SHP77 (cell line): ENCODE results near the gene BTN1A1.
A peak's percentile ranks its signal among the peaks of the same experiment; 100 is the strongest.
"Not testable (repeated sequence)": the region's sequence is repeated elsewhere in the genome, so short reads cannot be mapped to it uniquely, and the experiment has no call there.

ENCODE experiments used
- DNase-seq, 2 experiments: peaks; one replicate each; lab custom pipeline; 2025; lab: John Stamatoyannopoulos, UW

BTN1A1 gene, protein sequence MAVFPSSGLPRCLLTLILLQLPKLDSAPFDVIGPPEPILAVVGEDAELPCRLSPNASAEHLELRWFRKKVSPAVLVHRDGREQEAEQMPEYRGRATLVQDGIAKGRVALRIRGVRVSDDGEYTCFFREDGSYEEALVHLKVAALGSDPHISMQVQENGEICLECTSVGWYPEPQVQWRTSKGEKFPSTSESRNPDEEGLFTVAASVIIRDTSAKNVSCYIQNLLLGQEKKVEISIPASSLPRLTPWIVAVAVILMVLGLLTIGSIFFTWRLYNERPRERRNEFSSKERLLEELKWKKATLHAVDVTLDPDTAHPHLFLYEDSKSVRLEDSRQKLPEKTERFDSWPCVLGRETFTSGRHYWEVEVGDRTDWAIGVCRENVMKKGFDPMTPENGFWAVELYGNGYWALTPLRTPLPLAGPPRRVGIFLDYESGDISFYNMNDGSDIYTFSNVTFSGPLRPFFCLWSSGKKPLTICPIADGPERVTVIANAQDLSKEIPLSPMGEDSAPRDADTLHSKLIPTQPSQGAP

DNA sequence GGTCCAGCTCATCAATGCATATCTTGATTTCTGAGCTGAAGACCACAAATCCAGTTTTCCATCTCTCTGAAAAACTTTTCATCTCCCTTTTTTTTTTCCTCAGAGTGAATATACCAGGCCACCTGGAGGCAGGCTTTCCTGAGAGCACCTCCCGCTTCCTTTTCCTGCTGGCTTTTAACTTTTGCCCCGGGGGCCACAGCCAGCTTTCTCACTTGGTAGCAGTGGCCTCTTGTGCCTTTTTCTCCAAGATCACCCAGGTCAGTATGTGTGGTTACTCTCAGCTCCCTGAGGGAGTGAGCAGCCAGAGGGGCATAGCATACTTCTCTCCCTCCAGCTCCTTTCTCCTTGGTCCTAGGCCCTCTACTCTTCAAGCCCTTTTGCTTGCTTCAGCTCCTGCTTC is at the start of gene BTN1A1:
BTN1A1 (plus strand) TSS at position 202 of the 400 bp plus-strand sequence. CDS start 984 bp downstream, outside the sequence.
- no peak for DNase-seq

DNA sequence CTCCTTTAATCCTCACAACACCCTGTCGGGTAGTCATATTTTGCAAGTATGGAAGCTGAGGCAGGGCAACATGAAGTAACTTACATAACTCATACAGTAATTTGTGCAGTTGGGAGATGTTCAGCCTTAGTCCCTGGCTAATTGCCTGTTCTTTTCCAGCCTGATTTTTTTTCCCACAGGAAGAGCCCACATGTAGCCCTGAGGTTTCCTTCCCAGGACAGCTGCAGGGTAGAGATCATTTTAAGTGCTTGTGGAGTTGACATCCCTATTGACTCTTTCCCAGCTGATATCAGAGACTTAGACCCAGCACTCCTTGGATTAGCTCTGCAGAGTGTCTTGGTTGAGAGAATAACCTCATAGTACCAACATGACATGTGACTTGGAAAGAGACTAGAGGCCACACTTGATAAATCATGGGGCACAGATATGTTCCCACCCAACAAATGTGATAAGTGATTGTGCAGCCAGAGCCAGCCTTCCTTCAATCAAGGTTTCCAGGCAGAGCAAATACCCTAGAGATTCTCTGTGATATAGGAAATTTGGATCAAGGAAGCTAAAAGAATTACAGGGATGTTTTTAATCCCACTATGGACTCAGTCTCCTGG is 47.4 kb upstream of the BTN1A1 start:
- DNase-seq: no peak

- no peak for DNase-seq
These were observed 45.5 kb upstream of the BTN1A1 start for GRCh38 chr6:26454631-26455030.

DNA sequence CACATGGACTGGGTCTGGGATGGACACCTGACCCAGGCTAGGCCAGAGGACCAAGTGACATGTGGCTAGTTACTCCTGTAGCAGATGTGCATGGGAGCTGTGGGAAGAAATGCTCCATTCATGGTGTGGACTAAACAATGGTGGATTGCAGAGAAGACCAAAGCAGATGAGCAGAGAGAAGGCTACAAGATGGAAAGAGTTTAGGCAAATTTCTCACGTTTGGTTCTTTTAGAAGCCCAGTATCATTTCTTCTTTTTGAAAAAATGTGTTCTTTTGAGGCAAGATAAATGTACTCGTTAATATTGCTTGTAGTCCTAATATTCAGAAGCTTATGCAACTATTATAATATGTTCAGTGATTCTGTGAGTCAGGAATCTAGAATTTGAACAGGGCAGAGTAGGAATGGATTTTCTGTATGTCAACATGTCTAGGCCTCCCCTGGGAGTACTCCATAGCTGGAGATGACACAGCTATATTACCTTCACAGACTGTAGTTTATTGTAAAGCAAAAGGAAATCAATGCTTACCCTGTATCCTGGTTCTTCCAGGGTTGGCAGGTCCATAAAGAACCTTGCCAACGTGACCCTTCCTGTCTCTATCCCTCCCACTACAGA is 44.6 kb upstream of the BTN1A1 start:
- DNase-seq: no peak

- DNase-seq: no peak
These were observed 42.8 kb upstream of the BTN1A1 start for GRCh38 chr6:26457264-26457805.

GRCh38 chr6:26457806-26458688 is 42.1 kb upstream of the BTN1A1 start, which contains the start of gene BTN2A1:
BTN2A1 (plus strand) TSS chr6:26457955; CDS start chr6:26458637, 682 bp downstream.
- DNase-seq: peak; percentile 91 to 92

DNA sequence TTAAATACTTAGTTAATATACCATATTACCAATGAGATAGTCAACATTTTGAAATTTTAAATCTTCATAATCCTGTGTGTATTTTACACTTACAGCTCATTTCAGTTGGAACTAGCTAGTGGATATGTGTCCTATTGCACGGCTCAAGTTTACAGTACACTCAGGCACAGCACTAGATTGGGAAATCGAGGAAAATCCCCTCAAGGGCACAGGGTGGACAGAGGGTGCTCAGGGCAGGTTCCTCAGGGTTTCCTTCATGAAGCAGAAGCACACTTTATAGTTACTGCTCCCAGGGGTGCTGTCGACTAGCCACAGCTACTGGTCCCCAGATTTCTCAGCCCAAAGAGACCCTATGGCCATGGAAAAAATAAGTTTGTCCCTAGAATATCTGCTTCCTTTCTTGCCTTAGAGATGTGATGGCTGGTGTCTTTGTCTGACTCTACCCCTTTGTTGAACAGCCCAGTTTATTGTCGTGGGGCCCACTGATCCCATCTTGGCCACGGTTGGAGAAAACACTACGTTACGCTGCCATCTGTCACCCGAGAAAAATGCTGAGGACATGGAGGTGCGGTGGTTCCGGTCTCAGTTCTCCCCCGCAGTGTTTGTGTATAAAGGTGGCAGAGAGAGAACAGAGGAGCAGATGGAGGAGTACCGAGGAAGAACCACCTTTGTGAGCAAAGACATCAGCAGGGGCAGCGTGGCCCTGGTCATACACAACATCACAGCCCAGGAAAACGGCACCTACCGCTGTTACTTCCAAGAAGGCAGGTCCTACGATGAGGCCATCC is 40.9 kb upstream of the BTN1A1 start:
- DNase-seq: no peak

GRCh38 chr6:26461353-26461752 is 38.8 kb upstream of the BTN1A1 start:
- DNase-seq: not testable (repeated sequence)

DNA sequence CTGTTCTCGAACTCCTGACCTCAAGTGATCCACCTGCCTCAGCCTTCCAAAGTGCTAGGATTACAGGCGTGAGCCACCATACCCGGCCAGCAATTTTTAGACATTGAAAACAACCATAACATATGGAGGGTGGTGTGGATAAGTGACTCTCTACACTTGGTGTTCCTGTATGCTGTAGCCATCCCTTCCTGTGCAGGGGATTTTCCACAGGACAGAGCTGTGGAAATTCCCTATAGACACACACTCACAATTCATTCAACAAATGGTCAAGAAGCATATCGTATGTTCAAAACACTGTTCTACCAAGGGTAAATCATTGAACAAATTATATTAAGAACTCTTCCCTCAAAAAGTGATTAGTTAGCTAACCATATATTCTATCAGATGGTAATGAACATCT is 36.1 kb upstream of the BTN1A1 start:
- DNase-seq: no peak

- no peak for DNase-seq
These were observed 35.5 kb upstream of the BTN1A1 start for GRCh38 chr6:26464416-26465131.

GRCh38 chr6:26465776-26466175 is 34.3 kb upstream of the BTN1A1 start:
- no peak for DNase-seq

GRCh38 chr6:26468829-26469228 is 31.3 kb upstream of the BTN1A1 start:
- no peak for DNase-seq

DNA sequence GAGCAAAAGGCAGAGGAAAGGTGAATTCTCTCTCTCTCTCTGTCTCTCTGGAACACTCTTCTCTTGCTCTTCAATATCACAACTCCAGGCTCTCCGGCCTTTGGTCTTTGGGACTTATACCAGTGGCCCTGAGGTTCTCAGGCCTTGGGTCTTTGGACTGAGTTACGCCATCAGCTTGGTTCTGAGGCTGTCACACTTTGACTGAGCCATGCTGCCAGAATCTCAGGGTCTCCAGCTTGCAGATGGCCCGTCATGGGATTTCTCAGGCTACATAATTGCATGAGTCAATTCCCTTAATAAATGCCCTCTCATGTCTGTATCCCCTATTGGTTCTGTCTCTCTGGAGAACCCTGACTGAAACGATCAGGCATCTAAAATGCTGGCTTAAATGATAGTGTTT is 29.5 kb upstream of the BTN1A1 start:
- no peak for DNase-seq

DNA sequence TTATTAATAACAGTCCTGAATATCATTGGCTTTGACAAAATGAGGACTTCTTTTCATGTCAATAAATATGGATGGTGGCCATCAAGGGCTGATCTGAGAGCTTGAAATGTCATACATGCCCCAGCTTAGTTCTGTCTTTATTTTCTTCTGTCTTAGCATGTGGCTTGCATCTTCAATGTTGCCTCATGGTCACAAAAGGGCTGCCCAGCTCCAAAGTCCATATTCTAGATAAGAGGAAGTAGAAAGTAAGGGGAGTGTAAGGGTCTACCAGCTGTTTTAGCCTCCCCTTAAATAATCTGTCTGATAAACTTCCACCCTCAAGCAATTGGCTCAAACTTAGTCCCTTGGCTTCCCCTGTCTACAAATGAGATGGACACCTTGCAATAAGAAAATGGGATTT is 28.1 kb upstream of the BTN1A1 start:
- no peak for DNase-seq

DNA sequence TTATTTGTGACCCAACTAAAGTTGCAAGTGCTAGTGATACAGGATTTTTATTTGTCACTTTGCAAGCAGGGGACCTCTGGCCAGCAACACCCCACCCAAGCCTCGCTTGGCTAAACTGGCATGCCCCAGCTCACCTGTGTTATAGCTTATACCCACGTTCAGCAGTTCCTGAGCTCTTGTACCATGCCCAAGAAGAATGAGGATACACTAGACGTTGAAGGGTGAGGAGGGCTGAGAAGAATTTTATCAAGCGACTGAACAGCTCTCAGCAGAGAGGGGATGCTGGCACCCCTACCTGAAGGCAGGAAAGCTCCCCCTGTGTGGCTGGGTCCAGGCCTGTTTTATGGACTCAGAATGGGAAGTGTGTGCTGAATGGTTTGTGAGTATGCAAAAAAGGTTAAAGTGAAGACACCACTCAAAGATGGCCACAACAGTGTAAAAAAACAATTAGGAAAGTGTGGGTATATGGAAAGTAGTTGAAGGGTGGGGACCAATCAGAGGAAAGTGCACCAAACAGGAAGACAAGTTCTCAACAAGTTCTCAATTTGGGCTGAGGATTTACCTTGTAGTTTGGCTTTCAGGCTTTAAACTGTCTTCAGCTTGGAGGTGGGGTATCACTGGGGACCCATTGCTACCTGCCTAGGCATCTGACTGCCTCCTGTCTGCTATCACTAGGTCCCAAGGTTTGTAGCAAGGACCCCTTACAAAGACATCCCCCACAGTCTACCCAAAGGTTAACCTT is 27.4 kb upstream of the BTN1A1 start:
- no peak for DNase-seq

DNA sequence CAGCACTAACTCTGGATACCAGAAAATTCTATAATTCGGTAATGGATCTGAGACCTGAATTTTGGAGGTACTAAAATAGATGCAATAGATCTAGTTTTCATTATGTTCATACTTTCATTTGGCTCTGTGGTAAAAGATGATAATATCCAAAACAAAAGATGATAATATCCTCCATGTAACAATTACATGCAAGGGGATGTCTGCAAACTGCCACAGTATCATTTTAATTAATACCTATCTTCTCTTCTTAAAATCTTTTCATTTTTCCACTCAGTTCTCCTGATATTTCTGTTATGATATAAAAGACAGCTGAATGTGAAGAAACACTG is 26.7 kb upstream of the BTN1A1 start:
- DNase-seq: no peak

DNA sequence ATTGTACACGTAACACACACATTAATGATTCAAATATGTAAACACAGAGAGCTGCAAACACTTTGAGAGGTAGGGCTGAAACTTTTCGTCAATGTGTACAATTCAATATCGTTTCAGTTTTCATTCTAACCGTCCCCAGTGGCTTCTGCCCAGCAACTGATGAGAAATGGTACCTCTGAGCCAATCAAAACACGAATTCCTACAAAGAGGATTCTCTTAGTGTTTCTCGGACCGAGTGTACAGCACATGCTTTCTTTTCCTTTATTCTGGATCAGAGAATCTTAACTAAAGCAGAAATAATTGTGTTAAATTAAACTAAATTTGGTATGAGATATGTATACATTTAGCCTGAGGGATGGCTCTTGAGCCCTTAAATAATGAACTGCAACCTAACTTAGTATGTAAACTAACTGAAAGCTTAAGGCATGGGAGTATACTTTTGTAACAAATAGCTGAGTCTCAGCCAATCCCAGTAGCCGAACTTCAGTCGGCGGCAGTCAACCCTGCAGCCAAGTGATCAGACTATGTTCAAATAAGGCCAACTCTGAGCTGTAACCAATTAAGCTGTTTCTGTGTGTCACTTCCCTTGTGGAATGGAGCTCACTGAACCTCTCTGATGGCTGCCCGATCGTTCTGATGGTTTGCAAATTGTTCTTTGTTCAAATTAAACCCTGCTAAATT is 26.2 kb upstream of the BTN1A1 start:
- peak; percentile 79 to 84 for DNase-seq

DNA sequence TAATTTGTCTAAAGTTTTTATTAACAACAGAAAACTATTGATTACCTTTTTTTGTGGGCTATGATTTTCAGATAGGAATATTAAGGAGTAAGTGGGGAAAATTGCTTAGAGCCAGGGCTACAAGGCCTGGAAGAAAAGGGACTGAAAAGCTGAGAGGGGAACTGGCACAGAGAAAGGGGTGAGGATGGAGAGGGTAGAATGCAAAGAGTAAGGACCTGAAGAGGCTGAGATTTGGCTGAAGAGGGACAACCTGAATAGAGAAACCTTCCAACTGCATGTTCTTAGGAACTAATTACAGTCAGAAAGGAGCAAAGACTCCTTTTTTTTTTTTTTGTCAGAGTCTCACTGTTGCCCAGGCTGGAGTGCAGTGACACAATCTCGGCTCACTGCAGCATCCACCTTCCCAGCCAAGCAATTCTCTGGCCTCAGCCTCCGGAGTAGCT is 25.6 kb upstream of the BTN1A1 start:
- no peak for DNase-seq
